ENCODE measurements around the gene TMEM181. TPM values are rescaled to one million over a fixed set of nuclear protein-coding genes. Genes with fewer than 3 reads are reported as not detected.

TMEM181 gene
- total and polyA plus RNA-seq, 2 donors (not counting 1 experiment from before 2014, with no cell fraction given) = 35.6 to 36.0 TPM

DNA sequence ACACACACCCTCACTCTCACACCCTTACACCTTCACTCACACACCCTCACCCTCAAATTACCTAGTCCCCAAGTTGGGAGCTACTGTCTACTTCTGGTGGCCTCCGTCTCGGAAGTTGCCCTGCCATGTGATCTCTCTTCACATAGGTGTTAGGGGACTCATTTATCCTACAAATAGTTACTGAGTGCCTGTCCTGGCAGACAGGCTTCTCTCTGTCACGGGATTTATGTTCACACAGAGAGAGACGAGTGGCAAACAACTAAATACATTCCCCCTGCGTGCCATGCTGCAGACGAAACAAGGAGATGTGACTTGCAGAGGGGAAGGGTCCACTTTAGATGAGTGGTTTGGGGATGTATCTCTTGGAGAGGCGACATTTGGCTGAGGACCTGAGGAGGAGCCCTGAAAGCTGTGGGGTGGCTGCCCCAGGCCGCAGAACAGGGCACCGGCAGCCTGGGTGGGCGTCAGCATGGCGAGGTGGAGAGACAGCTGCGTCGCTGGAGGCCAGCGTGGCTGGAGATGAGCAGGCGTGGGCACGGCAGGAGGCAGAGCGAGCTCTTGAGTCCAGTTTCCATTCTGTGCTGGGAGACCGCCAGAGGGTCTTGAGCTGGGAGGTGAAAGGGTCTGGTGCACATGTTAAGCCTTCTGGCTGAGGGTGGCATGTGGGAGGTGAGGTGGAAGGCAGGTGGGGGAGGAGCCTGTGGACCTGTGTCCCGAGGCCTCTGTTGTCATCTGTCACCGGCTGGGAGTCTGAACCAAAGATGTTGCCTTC lies 67.5 kb downstream of the TMEM181 start:
- no peak for DNase-seq (ENCODE audit: low read depth in 2 of 2)
- H3K9ac ChIP-seq (ENCODE audit: insufficient read depth, low read length) = no peak overlapping the region
- H3K27ac ChIP-seq (ENCODE audit: insufficient read depth, low read length) = no peak overlapping the region
- H3K9me3 ChIP-seq (ENCODE audit: control insufficient read depth, insufficient read depth, low read depth, low read length) = no peaks in the 10 kb centered on the region
- peaks cover 13% of the 10 kb centered on the region for H3K36me3 ChIP-seq (ENCODE audit: control insufficient read depth, insufficient read depth, low read length)
- no peak overlapping the region for H3K4me2 ChIP-seq (ENCODE audit: extremely low read depth, insufficient read depth, low read length)
- no peaks in the 10 kb centered on the region for H3K27me3 ChIP-seq (ENCODE audit: control insufficient read depth, insufficient read depth, low read length)
- no peak overlapping the region for H3K4me3 ChIP-seq (replicated peaks in 1 of 4; ENCODE audit: control extremely low read depth in 1 of 4, insufficient read depth in 1 of 4, low read depth in 3 of 4, low read length in 4 of 4)
- H3K4me1 ChIP-seq (ENCODE audit: control insufficient read depth, extremely low read depth, insufficient read depth, low read length) = peaks cover 15% of the 10 kb centered on the region
- no peaks in the 10 kb centered on the region for H3K79me2 ChIP-seq (ENCODE audit: control insufficient read depth, insufficient read depth, low read length)
- TF ChIP-seq CTCF (conservative IDR thresholded peaks at IDR 0.05 in 1 of 2, IDR thresholded peaks at IDR 0.05 in 1 of 2; ENCODE audit: low read depth in 1 of 2, low read length in 2 of 2) (no peak), EZH2 (IDR thresholded peaks at IDR 0.05; ENCODE audit: low read length, missing control alignments) (no peak)
- H2AFZ ChIP-seq (ENCODE audit: low read length) = no peak overlapping the region
- no peaks in the 10 kb centered on the region for H4K20me1 ChIP-seq (ENCODE audit: control insufficient read depth, extremely low read depth, insufficient read depth, low read length)

DNA sequence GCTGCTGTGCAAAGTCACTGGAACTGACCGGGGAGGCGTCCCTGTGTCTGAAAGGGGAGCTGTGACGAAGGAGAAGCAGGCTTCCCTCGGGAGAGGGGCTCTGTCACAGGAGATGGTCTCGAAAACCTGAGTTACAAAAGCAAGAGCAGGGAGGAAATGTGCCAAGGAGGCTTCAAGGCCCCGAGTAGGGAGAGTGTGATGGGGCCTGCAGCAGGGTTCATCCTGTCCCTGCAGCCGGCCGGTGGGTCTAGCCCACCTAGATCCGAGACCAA lies 68.0 kb downstream of the TMEM181 start:
- no peak overlapping the region for H3K27ac ChIP-seq (ENCODE audit: insufficient read depth, low read length)
- peaks cover 13% of the 10 kb centered on the region for H3K36me3 ChIP-seq (ENCODE audit: control insufficient read depth, insufficient read depth, low read length)
- H3K27me3 ChIP-seq (ENCODE audit: control insufficient read depth, insufficient read depth, low read length) = no peaks in the 10 kb centered on the region
- no peaks in the 10 kb centered on the region for H3K9me3 ChIP-seq (ENCODE audit: control insufficient read depth, insufficient read depth, low read depth, low read length)
- no peak for DNase-seq (ENCODE audit: low read depth in 2 of 2)
- no peaks in the 10 kb centered on the region for H4K20me1 ChIP-seq (ENCODE audit: control insufficient read depth, extremely low read depth, insufficient read depth, low read length)
- no peak overlapping the region for H3K4me2 ChIP-seq (ENCODE audit: extremely low read depth, insufficient read depth, low read length)
- H2AFZ ChIP-seq (ENCODE audit: low read length) = no peak overlapping the region
- H3K4me1 ChIP-seq (ENCODE audit: control insufficient read depth, extremely low read depth, insufficient read depth, low read length) = peaks cover 12% of the 10 kb centered on the region
- no peak overlapping the region for H3K4me3 ChIP-seq (replicated peaks in 1 of 4; ENCODE audit: control extremely low read depth in 1 of 4, insufficient read depth in 1 of 4, low read depth in 3 of 4, low read length in 4 of 4)
- no peaks in the 10 kb centered on the region for H3K79me2 ChIP-seq (ENCODE audit: control insufficient read depth, insufficient read depth, low read length)
- no peak overlapping the region for H3K9ac ChIP-seq (ENCODE audit: insufficient read depth, low read length)
- TF ChIP-seq EZH2 (IDR thresholded peaks at IDR 0.05; ENCODE audit: low read length, missing control alignments) (no peak), CTCF (conservative IDR thresholded peaks at IDR 0.05 in 1 of 2, IDR thresholded peaks at IDR 0.05 in 1 of 2; ENCODE audit: low read depth in 1 of 2, low read length in 2 of 2) (no peak)

DNA sequence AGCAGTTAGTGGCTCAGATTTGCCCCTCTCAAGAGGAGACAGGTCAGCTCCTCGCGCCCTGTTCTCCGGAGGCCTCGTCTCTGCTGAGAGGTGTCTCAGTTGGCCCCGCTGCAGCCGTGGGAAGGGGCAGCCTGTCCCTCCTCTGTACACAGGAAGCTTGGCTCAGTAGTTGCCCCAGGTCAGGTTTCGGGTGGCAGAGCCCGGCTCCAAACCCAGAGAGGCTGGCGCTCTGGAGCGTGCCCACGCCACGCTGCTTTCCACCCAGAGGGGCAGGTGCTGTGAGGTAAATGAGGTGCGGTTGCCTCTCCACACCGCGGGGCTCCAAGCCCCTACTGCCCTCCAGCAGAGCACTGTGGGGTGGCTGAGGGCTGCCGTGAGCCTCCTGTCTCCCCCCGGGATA lies 68.7 kb downstream of the TMEM181 start:
- no peaks in the 10 kb centered on the region for H3K79me2 ChIP-seq (ENCODE audit: control insufficient read depth, insufficient read depth, low read length)
- no peak overlapping the region for H3K27ac ChIP-seq (ENCODE audit: insufficient read depth, low read length)
- H3K9ac ChIP-seq (ENCODE audit: insufficient read depth, low read length) = no peak overlapping the region
- no peaks in the 10 kb centered on the region for H4K20me1 ChIP-seq (ENCODE audit: control insufficient read depth, extremely low read depth, insufficient read depth, low read length)
- H3K36me3 ChIP-seq (ENCODE audit: control insufficient read depth, insufficient read depth, low read length) = peaks cover 16% of the 10 kb centered on the region
- no peak overlapping the region for H3K4me2 ChIP-seq (ENCODE audit: extremely low read depth, insufficient read depth, low read length)
- H3K27me3 ChIP-seq (ENCODE audit: control insufficient read depth, insufficient read depth, low read length) = no peaks in the 10 kb centered on the region
- peaks cover 12% of the 10 kb centered on the region for H3K4me1 ChIP-seq (ENCODE audit: control insufficient read depth, extremely low read depth, insufficient read depth, low read length)
- no peak for DNase-seq (ENCODE audit: low read depth in 2 of 2)
- H3K4me3 ChIP-seq (replicated peaks in 1 of 4; ENCODE audit: control extremely low read depth in 1 of 4, insufficient read depth in 1 of 4, low read depth in 3 of 4, low read length in 4 of 4) = no peak overlapping the region
- H2AFZ ChIP-seq (ENCODE audit: low read length) = no peak overlapping the region
- TF ChIP-seq EZH2 (IDR thresholded peaks at IDR 0.05; ENCODE audit: low read length, missing control alignments) (no peak), CTCF (conservative IDR thresholded peaks at IDR 0.05 in 1 of 2, IDR thresholded peaks at IDR 0.05 in 1 of 2; ENCODE audit: low read depth in 1 of 2, low read length in 2 of 2) (no peak)
- H3K9me3 ChIP-seq (ENCODE audit: control insufficient read depth, insufficient read depth, low read depth, low read length) = no peaks in the 10 kb centered on the region

All from fibroblast of lung (primary cell).